Suprapubic skin (tissue), 4 donors: ENCODE measurements around the gene DIPK1A. TPM values are rescaled to one million over a fixed set of nuclear protein-coding genes. Genes with fewer than 3 reads are reported as not detected.
"Not testable (repeated sequence)": the region's sequence is repeated elsewhere in the genome, so short reads cannot be mapped to it uniquely, and the experiment has no call there.

Experiments
- DNase-seq, 2 donors: peaks; one replicate each; pipeline ENCODE4 v3.0.0-alpha.2; 2019; ENCODE audit warnings: low spot score in 2 of 2
- H3K27ac ChIP-seq: fragments of 200-600 bp; sonication (generic); one replicate; pipeline ENCODE4 v1.5.1; 2019
- H3K27me3 ChIP-seq: fragments of 200-600 bp; sonication (generic); one replicate; pipeline ENCODE4 v1.5.1; 2019
- H3K36me3 ChIP-seq: fragments of 200-600 bp; sonication (generic); one replicate; pipeline ENCODE4 v1.5.1; 2019
- H3K4me1 ChIP-seq: fragments of 200-600 bp; sonication (generic); one replicate; pipeline ENCODE4 v1.5.1; 2019
- H3K4me3 ChIP-seq: fragments of 200-600 bp; sonication (generic); one replicate; pipeline ENCODE4 v1.5.1; 2019; ENCODE audit warnings: mild to moderate bottlenecking
- H3K9me3 ChIP-seq: fragments of 200-600 bp; sonication (generic); one replicate; pipeline ENCODE4 v1.5.1; 2019
- CTCF ChIP-seq, 2 donors: fragments of 200-600 bp in 1 of 2; fragments of 450-650 bp in 1 of 2; sonication (generic) in 1 of 2; IDR thresholded peaks; one replicate each; pipeline ENCODE4 v1.5.1; 2016 to 2019; ENCODE audit warnings: antibody characterized with exemption in 2 of 2, mild to moderate bottlenecking in 1 of 2, moderate library complexity in 1 of 2
- EP300 ChIP-seq: sonication (generic); formaldehyde crosslinking; IDR thresholded peaks from one replicate; pipeline ENCODE4 v1.6.1; 2017; ENCODE audit warnings: antibody characterized with exemption
- POLR2A ChIP-seq, 2 donors: fragments of 450-650 bp; IDR thresholded peaks; one replicate each; pipeline ENCODE4 v1.6.1; 2017; ENCODE audit warnings: antibody characterized with exemption in 2 of 2, mild to moderate bottlenecking in 2 of 2, moderate library complexity in 2 of 2
- POLR2AphosphoS5 ChIP-seq, 3 donors: sonication (generic); formaldehyde crosslinking; IDR thresholded peaks; one replicate each; pipeline ENCODE4 v1.6.1; 2017; ENCODE audit warnings: antibody characterized with exemption in 3 of 3
- WGBS: methylation state at CpG from one replicate; pipeline ENCODE4 v1.1.5; 2018; 5-methylcytosine and 5-hydroxymethylcytosine counted together
- total RNA-seq, 4 donors: library from RNA; depleted of rRNA; stranded (reverse); fragments of >200 nt; gene quantifications; one replicate each; pipeline ENCODE4 v1.1.0, GENCODE V29; 2016

The DIPK1A gene
- total RNA-seq, 4 donors from 2014 or later, result 3.3 to 7.8 (median 5.3) TPM

GRCh38 chr1:92901126-92901525 is 60.1 kb downstream of the DIPK1A start:
- H3K9me3 ChIP-seq, result no peaks in the 10 kb centered on the region
- H3K4me1 ChIP-seq, result no peaks in the 10 kb centered on the region

DNA sequence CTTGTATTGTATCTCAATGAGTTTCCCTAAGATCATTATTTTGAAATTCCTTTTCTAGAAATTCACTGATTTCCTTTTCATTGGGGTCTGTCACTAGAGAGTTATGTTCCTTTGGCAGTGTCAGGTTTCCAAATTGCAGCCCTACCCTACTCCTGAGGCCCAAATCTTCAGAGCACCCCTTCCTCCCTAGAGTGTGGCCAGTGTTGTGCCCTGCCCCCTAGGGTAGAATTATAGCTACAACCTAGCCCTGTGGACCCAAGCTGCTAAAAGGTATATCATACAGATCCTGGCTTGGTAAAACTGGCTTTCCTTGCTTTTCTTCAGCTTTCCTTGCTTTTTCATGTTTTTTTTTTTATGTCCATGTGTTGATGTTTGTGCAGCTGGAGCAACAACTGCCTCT is 60.7 kb downstream of the DIPK1A start:
- Histone ChIP-seq H3K27ac (no peak overlapping the region), H3K9me3 (no peaks in the 10 kb centered on the region), H3K4me1 (no peaks in the 10 kb centered on the region), H3K4me3 (no peak overlapping the region), H3K36me3 (no peaks in the 10 kb centered on the region), H3K27me3 (no peaks in the 10 kb centered on the region)
- no peak for DNase-seq
- no peak for TF ChIP-seq EP300
- no peak for TF ChIP-seq CTCF (IDR thresholded peaks at IDR 0.05)
- TF ChIP-seq POLR2A (IDR thresholded peaks at IDR 0.05), result no peak
- no peak for TF ChIP-seq POLR2AphosphoS5 (IDR thresholded peaks at IDR 0.05)

More at GRCh38 chr1:92901126-92901525, 60.1 kb downstream of the DIPK1A start:
- no peak for DNase-seq
- TF ChIP-seq EP300 (no peak), POLR2AphosphoS5 (IDR thresholded peaks at IDR 0.05) (no peak)
- no peaks in the 10 kb centered on the region for H3K27me3 ChIP-seq
- 70% methylated on average over 1 of the region's 1 CpG for WGBS
- H3K27ac ChIP-seq, result no peak overlapping the region
- H3K4me3 ChIP-seq, result no peak overlapping the region
- H3K36me3 ChIP-seq, result no peaks in the 10 kb centered on the region

- no peak for TF ChIP-seq CTCF (IDR thresholded peaks at IDR 0.05)
- no peak for TF ChIP-seq EP300
- TF ChIP-seq POLR2AphosphoS5 (IDR thresholded peaks at IDR 0.05), result no peak
- TF ChIP-seq POLR2A (IDR thresholded peaks at IDR 0.05), result no peak
- no peak overlapping the region for H3K27ac ChIP-seq
These were observed 61.5 kb downstream of the DIPK1A start for GRCh38 chr1:92899780-92900179.

DNA sequence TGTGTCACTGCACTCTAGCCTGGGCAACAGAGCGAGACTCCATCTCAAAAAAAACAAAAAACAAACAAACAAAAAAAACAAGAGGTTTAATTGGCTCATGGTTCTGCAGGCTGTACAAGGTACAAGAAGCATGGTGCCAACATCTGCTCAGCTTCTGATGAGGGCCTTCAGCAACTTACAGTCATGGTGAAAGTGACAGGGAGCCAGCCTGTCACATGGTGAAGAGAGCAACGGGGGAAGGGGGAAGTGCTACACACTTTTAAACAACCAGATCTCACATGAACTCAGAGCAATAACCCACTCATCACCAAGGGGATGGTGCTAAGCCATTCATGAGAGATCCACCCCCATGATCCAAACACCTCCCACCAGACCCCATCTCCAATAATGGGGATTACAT is 63.2 kb downstream of the DIPK1A start:
- H3K27ac ChIP-seq, H3K36me3 ChIP-seq, DNase-seq, H3K27me3 ChIP-seq, H3K4me1 ChIP-seq, H3K4me3 ChIP-seq, H3K9me3 ChIP-seq: not testable (repeated sequence)
- WGBS, result 72% methylated on average over 2 of the region's 2 CpGs

More at GRCh38 chr1:92899780-92900179, 61.5 kb downstream of the DIPK1A start:
- Histone ChIP-seq H3K27me3 (no peaks in the 10 kb centered on the region), H3K36me3 (no peaks in the 10 kb centered on the region), H3K4me3 (no peak overlapping the region), H3K4me1 (no peaks in the 10 kb centered on the region), H3K9me3 (no peaks in the 10 kb centered on the region)
- no peak for DNase-seq

DNA sequence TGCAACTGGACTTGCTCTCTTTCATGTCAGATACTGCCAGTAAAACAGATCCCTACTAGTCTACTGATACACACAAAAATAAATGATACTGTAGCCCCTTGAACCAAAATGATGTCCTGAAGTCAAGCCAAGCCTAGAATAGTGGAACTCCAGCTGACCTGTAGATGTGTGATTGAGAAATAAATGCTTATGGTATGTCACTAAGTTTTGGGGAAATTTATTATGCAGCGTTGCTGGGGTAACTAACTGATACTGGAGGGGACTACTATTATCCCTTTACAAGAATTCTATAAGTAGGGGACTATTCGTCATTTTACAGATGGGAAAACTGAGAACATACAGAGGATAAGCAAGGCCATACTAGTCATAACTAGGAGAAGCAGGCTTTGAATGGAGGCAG is 73.8 kb downstream of the DIPK1A start:
- TF ChIP-seq POLR2AphosphoS5 (IDR thresholded peaks at IDR 0.05), result no peak
- TF ChIP-seq EP300, result no peak
- no peak for TF ChIP-seq POLR2A (IDR thresholded peaks at IDR 0.05)
- no peak for TF ChIP-seq CTCF (IDR thresholded peaks at IDR 0.05)
- H3K27me3 ChIP-seq, result no peaks in the 10 kb centered on the region
- H3K9me3 ChIP-seq, result peaks cover 4% of the 10 kb centered on the region
- WGBS, result 90% methylated on average over 2 of the region's 2 CpGs
- H3K27ac ChIP-seq, result no peak overlapping the region
- no peak overlapping the region for H3K4me3 ChIP-seq
- no peaks in the 10 kb centered on the region for H3K4me1 ChIP-seq
- H3K36me3 ChIP-seq, result no peaks in the 10 kb centered on the region
- no peak for DNase-seq

DNA sequence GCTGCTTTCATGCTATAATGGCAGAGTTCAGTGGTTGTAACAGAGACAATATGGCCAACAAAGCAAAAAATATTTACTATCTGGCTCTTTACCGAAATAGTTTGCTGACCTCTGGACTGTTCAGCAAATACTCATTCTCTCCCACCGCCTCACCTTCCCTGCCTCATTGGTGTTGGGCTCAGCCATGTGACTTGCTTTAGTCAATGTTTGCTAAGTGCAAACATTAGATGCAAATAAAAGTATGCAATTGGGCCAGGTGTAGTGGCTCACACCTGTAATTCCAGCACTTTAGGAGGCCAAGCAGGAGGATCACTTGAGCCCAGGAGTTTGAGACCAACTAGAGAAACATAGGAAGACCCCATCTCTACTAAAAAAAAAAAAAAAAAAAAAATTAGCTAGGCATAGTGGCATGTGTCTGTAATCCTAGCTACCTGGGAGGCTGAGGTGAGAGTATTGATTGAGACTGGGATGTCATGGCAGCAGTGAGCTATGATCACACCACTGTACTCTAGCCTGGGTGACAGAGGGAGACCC is 74.3 kb downstream of the DIPK1A start:
- no peak for TF ChIP-seq POLR2A (IDR thresholded peaks at IDR 0.05)
- no peak for TF ChIP-seq POLR2AphosphoS5 (IDR thresholded peaks at IDR 0.05)
- TF ChIP-seq EP300, result no peak
- TF ChIP-seq CTCF (IDR thresholded peaks at IDR 0.05), result no peak
- Histone ChIP-seq H3K27ac (no peak overlapping the region), H3K4me3 (no peak overlapping the region), H3K9me3 (peaks cover 4% of the 10 kb centered on the region), H3K36me3 (no peaks in the 10 kb centered on the region), H3K27me3 (no peaks in the 10 kb centered on the region), H3K4me1 (no peaks in the 10 kb centered on the region)
- 98% methylated on average over 2 of the region's 2 CpGs for WGBS
- DNase-seq, result no peak
